Stimulated activated CD8-positive, alpha-beta memory T cell treated with anti-CD3 and anti-CD28 coated beads, Interleukin-12 subunit alpha, Interleukin-12 subunit beta, amount 100 ng/mL, for 1 hour (primary cell): ENCODE results near the gene SCNN1B.
"Not testable (repeated sequence)": the region's sequence is repeated elsewhere in the genome, so short reads cannot be mapped to it uniquely, and the experiment has no call there.

Source experiments
- DNase-seq: peaks from one replicate; pipeline ENCODE4 v3.0.0-alpha.2; 2020; ENCODE audit warnings: low read depth

The SCNN1B gene

DNA sequence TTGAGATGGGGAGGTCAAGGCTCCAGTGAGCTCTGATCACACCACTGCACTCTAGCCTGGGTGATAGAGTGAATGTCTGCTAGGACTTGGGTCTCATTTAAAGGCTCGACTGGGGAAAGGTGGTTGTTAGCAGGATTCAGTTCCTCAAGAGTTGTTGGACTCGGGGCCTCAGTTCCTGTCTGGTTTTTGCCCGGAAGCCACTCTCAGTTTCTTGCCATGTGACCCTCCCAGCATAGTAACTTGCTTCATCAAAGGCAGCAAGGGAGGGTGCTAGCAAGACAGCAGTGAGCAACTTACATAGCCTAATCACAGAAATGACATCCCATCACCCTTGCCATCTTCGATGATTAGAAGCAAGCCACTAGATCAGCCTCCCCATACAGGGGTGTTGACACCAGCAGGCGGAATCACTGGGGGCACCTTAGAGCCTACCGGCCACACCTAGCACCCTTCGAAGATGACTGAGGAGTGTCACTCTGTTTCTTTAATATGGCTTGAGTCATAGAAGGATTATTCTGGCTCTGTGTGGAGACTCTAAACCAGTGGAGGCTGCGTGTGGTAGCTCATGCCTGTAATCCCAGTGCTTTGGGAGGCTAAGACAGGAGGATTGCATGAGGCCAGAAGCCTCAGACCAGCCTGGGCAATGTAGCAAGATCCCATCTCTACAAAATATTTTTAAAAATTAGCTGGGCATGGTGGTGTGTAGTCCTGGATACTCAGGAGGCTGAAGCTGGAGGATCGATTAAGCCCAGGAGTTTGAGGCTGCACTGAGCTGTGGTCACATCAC is 13.2 kb upstream of the SCNN1B start:
- no peak for DNase-seq

DNA sequence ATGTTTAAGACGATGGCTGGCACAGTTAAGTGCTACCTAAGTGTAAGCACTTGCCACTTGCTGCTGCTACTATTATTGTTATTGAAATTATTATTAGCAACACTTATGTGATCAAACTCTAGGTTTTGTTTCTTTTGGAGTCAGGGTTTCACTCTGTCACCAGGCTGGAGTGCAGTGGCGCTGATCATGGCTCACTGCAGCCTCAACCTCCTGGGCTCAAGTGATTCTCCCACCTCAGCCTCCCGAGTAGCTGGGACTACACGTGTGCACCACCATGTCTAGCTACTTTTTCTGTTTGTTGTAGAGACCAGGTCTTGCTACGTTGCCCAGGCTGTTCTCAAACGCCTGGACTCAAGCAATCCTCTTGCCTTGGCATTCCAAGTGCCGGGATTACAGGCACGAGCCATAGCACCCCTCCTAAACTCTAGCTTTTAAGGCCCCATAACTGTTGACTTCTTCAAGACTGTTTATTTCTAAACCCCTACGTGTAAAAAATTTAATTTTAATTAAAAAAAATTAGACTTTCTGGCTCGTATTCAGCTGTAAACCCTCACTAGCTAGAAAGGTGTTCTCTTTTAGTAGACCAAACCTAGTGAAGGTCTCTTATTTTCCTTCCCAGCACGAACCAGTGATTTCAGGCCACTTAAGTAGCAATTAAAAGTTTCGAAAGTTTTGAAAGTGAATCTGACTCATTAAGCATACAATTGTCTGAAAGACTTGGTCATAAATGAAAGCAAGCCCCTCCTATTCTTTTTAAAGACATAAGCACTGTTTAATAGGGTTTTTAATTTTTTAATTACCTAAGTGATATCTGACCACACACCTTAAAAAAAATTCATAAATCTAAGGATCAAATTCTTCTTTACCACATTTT is 11.7 kb upstream of the SCNN1B start:
- no peak for DNase-seq

DNA sequence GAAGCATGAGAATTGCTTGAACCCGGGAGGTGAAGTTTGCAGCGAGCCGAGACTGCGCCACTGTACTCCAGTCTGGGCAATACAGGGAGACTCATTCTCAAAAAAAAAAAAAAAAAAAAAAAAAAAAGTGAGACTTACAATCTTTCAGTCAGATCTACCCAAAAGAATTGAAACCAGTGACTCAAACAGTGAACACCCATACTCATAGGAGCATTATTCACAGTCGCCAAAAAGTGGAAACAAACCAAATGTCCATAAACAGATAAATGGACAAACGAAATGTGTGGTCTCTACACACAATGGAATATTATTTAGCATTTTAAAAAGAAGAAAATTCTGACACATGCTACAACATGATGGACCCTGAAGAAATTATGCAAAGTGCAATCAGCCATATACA is 9.1 kb upstream of the SCNN1B start:
- no peak for DNase-seq

DNA sequence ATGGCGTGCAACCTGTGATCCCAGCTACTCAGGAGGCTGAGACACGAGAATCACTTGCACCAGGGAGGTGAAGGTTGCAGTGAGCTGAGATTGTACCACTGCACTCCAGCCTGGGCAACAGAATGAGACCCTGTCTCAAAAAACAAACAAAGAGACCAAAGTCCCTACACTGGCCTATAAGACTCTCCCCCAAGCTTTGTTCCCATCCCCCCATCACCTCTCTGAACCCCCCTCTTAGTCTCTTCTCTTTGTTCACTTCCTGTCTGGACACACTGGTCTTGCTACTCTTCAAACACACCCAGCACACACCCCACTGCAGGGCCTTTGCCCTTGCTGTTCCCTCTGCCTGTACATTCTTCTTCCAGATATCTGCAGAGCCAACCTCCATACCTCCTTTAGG is 7.8 kb upstream of the SCNN1B start:
- no peak for DNase-seq

DNA sequence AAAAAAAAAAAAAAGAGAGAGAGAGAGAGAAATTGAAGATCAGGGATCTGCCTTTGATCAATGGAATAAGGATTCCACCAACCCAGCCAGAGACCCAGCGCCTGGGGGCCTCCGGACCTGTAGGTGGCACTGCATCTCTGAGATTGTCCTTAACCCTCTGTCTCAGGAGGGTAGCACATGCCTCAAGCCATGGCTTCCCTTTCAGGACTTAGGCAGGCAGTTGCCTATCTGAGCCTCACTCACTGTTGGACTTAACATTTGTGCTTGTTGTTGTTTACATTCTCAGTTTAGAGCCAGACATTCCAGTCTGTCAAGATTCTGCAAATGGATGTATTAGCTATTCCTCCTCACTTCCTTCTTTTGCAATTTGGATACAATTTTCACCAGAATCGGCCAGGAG is 5.1 kb upstream of the SCNN1B start:
- DNase-seq: no peak

DNA sequence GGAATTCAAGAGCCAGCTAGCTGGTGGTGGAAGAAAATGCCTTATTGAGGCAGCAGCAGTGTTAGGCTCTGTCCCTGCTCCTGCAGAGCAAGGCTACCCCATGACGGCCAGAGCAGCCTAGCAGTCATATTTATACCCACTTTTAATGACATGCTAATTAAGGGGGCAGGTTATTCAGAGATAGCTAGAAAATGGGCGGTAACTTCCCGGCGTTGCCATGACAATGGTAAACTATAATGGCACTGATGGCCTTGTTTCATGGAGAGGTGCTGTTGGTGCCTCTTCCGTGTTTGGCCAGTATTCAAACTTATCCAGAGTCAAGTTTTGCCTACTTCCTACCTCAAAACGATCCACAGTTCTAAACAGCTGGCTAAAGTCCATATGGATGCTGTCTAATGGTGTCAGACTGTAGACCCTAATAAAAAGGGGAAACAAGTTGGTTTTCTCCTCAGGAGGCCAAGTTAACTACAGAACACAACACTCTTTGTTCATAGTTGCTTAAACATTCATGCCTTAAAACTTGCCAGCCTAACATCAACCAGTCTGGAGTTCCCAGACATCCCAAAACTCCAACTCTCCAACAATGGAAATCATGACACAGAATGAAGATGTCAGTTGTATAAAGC is 3.7 kb upstream of the SCNN1B start:
- DNase-seq: no peak

DNA sequence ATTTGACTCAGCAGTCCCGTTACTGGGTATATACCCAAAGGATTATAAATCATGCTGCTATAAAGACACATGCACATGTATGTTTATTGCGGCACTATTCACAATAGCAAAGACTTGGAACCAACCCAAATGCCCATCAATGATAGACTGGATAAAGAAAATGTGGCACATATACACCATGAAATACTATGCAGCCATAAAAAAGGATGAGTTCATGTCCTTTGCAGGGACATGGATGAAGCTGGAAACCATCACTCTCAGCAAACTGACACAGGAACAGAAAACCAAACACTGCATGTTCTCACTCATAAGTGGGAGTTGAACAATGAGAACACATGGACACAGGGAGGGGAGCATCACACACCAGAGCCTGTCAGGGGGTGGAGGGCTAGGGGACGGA is 2.3 kb upstream of the SCNN1B start:
- DNase-seq: not testable (repeated sequence)

DNA sequence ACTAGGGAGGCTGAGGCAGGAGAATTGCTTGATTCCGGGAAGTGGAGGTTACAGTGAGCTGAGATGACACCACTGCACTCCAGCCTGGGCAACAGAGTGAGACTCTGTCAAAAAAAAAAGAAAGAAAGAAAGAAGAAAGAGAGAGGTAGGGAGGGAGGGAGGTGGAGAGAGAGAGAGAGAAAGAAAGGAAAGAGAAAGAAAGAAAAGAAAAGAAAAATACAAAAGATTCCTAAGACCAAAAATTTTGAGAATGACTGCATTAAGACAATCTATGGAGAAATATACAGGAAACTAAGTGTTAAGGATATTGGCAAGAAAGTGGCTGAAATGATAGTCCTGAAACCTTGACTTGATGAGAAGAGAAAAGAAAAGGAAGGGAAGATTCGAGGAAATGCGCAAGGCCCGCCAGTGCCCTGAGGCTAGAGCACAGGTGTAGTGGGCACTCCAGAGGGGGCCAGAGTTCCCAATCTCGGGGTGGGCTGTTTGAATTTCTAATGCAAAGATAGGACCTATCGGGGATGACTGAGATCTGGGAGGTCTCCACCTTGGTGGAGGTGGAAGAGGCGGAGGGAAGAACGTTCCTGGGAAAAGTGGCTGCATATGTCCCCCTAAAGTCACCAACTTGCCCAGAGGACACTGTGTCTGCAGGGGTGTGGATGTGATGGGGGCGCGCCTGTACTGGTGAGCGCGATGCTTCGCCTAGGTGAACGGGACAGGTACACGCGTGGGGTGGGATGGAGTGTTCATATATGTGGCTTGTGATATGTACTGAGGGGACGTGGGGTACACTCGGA is 654 bp upstream of the SCNN1B start:
- DNase-seq: no peak

DNA sequence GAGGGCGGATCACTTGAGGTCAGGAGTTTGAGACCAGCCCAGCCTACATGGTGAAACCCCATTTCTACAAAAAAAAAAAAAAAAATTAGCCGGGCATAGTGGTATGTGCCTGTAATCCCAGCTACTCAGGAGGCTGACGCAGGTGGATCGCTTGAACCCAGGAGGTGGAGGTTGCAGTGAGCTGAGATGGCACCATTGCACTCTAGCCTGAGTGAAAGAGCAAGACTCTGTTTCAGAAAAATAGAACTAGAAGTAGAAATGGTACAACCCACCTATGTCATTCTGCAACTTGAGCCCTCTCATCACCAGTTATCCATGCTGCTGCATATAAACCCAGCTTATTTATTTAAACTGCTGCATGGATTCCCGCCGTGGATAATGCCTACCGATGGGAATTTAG is 1.6 kb downstream of the SCNN1B start:
- DNase-seq: no peak

DNA sequence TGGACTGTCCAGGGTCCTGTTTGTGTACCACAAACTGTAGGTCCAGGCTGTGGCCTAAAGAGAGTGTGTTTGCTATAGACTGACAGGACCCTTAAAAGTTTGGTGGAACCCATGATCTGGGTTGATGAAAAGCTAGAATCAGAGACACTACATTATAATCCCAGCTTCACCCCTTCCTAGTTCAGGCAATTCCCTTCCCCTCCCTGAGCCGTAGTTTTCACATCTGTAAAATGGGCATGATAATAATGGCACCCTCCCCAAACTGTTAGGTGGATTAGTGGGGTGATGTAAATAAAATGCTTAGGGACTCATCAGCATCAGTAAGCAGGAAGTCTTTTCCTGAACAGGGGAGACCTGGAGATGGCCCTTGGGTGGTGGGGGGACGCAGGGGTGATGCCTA is 2.5 kb downstream of the SCNN1B start:
- no peak for DNase-seq

DNA sequence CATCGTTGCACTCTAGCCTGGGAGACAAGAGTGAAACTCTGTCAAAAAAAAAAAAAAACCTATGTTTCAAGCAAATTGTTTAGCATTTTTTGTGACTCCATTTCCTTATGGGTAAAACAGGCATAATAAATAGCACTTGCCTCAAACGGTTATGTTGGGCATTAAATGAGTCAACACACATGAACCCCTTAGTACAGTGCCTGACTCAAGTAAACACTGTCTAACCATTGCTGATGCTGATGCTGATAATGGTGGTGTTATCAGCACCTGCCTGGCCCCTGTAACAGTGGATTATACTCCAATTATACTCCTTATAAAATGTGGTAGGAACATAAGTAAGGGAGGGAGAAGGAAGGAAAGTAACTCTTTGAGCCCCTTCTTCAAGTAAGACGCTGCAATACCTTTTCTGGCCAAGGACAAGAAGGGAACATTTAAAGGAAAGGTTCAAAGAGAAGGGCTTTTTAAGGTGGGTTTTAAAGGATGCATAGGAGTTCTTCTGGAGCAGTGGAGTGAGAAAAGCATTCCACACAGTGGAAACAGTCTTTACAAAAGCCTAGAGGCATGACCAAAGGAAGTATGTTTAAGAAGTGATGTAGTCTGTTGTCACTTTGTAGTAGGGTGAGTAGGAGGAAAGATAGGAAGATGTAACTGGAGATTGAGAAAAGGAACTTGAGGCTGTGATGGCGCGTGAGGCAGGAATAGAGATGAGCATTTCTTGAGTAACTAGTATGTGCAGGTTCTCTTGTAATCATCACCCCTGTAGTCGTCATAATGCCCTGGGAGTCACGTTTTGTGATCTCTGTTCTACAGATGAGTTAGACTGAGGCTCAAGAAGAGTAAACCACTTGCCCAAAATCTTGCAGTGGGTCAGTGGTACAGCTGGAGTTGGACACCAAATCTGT is 4.3 kb downstream of the SCNN1B start:
- no peak for DNase-seq

DNA sequence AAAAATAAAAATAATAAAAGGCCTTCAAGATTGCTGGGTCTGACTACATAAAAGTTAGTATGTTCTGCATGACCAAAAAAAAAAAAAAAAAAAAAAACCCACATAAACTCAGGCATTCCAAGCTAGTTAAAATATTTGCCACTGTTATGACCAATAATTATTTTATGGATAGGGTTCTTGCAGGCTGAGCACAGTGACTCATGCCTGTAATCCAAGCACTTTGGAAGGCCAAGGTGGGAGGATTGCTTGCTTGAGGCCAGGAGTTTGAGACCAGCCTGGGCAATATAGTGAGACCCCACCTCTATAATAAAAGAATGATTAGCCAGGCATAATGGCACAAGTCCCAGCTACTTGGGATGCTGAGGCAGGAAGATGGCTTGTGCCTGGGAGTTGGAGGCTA is 8.1 kb downstream of the SCNN1B start:
- DNase-seq: no peak

DNA sequence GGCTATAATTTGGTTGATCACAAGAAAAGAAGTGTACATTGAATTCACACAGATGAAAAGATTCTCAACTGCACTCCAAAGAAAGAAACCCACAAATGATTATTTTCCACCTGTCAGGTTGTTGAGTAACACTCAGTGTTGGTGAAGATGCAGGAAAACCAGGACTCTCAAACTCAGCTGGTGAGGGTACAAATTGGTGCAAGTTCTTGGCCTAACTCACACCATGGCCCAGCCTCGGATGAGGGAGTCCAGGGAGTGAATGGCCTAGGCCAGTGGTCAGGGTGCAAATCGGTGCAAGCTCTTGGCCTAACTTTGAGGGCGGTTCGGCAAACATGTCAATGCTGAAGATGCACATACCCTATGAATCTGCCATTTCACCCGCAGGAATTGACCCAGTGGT is 8.6 kb downstream of the SCNN1B start:
- no peak for DNase-seq

DNA sequence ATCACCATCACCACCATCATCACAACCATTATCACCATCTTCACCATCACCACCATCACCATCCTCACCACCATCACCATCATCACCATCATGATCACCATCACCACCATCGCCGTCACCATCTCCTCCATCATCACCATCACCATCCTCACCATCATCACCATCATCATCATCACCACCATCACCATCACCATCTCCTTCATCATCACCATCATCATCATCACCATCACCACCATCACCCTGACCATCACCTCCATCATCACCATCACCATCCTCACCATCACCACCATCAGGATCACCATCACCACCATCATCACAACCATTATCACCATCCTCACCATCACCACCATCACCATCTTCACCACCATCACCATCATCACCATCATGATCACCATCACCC is 14.1 kb downstream of the SCNN1B start:
- DNase-seq: no peak

DNA sequence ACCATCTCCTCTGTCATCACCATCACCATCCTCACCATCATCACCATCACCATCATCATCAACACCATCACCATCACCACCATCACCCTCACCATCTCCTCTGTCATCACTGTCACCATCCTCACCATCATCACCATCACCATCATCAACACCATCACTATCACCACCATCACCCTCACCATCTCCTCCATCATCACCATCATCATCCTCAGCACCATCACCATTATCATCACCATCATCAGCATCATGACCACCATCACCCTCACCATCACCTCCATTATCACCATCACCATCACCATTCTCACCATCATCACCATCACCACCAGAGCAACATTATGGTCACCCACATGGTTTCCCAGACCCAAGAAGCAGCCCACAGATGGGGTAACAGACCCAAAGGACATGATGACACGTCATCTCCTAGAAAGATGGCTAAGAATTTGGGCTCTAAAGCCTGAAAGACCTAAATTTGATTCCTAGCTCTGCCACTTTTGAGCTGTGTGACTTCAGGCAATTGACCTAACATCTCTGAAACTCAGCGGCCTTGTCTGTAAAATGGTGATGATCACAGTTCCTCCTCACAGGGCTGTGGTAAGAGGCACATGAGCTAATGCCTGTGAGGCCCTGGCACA is 14.6 kb downstream of the SCNN1B start:
- no peak for DNase-seq

DNA sequence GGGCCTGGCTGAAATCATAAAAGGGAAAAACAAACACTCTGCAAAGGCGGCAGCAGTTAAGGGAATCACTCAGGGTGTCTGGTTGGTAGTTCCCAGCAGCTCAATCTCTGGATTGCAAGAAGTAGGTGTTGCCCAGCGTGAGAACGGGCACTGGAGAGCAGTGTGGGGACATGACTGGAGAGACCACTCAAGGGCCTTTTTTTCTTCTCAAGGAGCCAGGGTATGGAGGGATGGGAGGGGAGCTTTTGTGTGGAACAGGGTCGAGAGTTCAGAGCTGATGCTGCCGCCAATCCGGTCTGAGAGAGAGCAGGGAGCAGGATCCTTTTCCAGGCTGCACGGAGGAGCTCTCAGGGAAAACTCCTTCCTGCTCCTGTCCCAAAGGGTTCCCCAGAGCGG is 15.2 kb downstream of the SCNN1B start:
- no peak for DNase-seq

DNA sequence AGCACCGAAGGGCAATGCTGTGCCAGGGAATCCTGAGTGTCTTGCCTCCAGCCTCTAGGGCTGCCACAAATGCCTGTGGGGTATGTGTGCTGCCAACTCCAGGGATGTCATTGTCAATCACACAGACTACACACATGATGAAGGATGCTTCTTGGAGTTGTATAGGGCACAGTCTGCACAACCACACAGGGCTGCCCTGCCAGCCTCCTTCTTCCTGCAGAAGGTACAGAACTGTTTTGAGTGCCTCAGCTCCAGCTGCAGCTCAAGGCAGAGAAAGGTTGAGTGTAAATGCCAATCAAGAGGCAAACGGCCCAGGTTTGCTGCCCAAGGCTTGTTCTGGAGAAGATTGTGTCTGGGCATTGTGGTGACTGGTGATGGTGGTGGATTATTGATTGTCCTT is 15.6 kb downstream of the SCNN1B start:
- DNase-seq: no peak

DNA sequence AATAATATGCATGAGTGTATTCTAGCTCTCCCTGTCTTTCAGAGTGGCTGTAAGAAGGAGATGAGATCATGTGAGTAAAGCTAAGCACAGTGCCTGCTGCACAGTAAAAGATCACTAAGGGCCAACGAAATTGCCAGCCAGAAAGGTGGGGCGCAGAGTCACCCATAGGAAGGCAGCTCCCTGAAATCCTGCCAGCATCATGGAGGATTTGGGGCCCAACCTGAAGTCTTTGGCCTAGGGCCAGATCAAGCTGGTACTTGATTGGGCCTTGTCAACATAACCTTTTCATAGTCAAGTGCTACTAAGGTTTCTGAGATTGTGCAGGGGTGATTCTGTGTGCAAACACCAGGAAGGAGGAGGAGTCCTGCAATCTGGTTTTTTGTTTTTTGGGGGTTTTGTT is 16.5 kb downstream of the SCNN1B start:
- DNase-seq: no peak

DNA sequence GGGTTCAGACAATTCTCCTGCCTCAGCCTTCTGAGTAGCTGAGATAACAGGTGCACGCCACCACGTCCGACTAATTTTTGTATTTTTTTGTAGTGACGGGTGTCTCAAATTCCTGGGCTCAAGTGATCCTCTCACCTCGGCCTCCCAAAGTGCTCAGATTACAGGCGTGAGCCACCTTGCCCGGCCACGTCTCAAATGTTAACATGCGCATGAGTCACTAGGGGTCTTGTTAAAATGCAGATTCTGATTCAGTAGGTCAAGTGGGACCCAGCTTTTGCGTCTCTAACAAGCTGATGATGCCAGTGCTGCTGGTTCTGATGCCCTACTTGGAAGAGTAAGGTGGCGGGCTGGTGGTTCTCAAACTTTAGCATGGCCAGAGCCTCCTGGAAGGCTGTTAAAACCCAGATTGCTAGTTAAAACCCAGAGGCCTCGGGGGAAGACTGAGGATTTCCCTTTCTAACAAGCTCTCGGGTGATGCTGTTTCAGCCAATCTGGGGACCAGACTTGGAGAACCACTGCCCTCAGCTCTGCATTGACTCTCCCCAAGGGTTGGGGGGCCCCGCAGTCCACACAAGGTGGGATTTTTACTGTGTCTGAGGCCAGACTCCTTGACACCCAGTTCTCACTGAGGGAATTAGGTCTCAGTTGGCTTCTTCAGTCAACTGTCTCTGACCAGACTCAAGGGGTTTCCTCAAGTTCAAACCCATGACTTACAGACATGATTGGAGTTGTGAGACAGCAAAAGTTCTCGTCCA is 17.9 kb downstream of the SCNN1B start:
- DNase-seq: no peak

DNA sequence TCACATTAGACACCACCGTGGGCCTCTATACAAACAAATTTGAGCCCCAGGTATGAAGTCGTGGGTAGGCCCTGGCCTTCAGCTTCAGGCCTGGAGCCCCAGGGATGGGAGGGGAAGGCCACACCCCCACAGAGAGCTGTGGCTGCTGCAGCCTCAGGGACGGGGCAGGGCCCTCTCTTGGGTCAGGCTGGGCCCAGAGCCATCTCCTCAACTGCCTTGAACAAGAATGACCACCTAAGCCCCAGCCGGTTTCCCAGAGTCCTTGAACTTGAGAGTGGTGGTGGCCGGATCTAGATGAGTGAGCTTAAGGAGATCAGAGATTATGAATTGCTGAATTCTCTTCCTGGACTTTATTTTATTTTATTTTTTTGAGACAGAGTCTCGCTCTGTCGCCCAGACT is 18.6 kb downstream of the SCNN1B start:
- DNase-seq: no peak
